HG03175 (cell line): ENCODE data around the gene POLR3G.

Source experiments
- ATAC-seq: cut with Tn5 transposase; IDR thresholded peaks from one replicate; pipeline ENCODE4 v1.9.1; 2021; ENCODE audit warnings: mild to moderate bottlenecking, moderate library complexity; ENCODE audit not compliant: unreplicated experiment

Gene POLR3G

DNA sequence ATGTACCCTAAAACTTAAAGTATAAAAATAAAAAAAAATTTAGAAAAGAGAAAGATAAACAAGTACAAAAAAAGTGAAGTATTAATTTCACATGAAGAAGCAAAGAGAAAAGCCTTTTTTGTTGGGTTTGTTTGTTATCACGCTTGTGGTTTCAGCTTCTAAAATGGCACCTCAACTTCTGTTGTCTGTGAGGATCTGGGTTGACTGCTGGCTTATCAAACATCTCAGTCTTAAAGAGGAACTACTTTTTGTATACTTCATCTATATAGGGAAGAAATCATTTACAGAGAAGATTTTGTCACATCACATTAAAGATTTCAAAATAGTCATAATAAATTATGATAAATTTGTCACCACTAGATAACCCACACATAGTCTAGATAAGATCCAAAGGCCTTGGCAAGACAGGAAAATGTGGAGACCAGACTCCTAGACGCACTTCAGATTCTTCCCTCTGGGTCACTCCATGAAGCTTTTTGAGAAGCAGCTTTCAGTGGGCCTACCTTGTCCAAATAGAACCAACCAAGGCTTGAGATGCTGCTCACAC lies 75.1 kb downstream of the POLR3G start:
- ATAC-seq: no peak

DNA sequence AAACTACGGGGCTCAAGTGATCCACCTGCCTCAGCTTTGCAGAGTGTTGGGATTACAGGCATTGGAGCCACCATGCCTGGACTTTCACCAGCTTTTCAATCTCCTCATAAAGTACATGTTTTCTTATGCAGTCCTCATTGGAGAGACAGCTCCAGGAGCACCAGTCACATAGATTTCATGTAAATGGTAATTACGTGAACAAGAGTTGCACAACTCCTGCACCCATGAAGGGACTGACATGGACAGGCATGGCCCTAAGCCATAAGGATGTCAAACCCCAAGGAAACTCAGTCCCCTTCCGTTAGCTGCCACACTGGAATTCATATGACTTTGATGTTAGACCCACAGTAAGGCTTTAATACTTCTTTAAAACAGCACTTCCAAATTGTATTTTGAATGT lies 76.3 kb downstream of the POLR3G start:
- no peak for ATAC-seq

DNA sequence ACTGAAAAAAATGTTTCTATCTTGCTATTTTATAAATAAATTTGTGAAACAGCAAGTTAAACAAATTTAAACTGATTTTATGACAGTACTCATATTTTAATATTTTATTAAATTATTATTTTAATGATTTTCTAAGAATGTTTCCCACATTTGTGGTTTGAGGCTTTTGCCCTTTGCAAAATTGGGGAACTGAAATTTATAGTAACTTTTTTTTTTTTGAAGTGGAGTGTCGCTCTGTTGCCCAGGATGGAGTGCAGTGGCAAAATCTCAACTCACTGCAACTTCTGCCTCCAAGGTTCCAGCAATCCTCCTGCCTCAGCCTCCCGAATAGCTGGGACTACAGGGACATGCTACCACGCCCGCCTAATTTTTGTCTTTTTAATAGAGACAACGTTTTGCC lies 76.7 kb downstream of the POLR3G start:
- no peak for ATAC-seq

DNA sequence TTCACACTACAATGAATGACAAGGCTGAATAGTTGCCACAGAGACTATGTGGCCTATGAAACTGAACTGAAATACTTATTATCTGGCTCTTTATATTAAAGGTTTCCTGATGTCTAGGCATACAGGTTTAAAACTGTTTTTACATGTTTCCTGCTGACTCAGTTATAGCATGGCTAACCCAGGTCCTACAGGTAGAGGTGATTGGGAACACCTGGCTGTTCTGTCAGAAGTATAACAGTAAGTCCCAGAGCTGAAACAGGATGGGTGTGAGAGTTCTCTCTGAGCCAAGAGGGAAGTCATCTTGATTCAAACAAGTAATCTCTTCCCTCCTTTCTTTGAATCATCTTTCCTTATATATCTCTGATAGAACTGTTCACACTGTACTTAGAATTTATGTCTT lies 79.0 kb downstream of the POLR3G start:
- no peak for ATAC-seq

DNA sequence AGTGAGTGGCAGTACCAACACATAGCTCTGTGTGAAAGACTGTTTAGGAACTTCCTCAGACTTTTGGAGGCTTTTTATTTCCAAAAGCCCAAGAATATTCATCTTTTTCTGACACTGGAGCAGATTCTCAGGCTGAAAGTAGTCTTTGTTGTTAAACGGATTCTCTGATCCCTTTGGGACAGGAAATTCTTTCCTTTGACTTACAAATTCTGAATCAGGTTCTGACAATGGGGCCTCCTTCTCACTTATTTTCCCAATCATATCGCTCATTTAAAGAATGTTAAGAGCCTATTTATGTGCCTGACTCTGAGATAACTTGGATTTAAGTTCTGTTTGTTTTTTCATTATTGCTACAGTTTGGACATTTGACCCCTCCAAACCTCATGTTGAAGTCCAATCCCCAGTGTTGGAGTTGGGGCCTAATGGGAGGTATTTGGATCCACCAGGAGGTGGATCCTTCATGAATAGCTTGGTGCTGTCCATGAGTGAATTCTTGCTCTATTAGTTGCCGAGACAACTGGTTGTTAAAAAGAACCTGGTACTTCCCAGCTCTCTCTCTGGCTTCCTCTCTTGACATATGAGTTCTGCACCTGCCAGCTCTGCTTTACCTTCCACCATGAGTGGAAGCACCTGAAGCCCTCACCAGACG lies 79.8 kb downstream of the POLR3G start:
- ATAC-seq: no peak

DNA sequence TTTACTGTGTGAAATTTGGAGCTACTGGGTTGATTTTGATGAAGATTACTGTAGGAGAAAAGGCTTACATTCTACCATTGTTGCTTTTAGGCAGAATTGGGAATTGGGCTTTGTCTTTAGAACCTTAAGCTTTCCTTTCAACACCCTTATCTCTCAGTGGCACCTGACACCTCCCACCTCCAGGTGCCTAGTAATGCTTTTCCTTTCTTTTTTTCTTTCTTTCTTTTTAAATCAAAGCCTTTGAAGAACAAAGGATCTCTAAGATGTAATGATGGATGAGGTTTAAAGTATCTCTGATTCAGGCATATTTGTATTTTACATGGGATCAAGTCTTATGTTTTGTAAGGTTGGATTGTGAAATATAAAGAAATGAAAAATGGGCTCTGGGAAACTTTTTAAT lies 81.0 kb downstream of the POLR3G start:
- no peak for ATAC-seq

DNA sequence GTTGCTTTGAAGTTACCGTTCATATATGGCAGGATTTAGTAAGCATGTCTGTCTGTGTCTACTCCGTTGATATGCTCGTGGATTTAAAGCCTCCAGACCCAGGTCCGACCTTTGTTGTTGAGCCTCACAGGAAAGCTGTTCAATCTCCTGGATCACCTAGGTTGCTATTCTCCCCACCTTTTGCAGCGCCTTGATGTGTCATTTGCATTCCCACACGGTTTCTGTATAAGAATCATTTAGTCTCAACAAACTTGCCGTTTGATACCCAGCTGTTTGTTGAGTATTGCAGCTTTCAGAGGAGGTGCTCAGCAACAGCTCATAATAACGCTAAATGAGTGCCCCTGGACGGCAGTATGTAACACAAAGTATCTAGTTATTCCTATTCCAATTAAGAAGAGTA lies 82.7 kb downstream of the POLR3G start:
- ATAC-seq: no peak

DNA sequence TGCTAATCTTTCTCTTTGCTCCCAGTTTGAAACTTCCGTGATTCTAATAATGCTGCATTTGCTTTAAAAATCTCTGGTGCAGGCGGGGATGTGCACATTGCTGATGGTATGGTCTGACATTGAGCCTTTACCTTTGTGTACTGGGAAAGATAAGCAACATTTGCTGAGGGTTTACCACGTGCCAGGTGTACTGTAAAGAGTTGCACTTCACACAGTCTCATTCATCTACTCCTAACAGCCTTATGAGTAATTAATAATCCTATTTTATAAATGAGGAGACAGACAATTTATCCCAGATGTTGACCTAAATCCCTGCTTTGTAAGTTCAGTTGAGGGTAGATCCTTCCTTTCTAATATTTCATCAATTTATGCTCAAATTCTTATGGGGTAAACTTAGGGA lies 83.2 kb downstream of the POLR3G start:
- ATAC-seq: no peak

DNA sequence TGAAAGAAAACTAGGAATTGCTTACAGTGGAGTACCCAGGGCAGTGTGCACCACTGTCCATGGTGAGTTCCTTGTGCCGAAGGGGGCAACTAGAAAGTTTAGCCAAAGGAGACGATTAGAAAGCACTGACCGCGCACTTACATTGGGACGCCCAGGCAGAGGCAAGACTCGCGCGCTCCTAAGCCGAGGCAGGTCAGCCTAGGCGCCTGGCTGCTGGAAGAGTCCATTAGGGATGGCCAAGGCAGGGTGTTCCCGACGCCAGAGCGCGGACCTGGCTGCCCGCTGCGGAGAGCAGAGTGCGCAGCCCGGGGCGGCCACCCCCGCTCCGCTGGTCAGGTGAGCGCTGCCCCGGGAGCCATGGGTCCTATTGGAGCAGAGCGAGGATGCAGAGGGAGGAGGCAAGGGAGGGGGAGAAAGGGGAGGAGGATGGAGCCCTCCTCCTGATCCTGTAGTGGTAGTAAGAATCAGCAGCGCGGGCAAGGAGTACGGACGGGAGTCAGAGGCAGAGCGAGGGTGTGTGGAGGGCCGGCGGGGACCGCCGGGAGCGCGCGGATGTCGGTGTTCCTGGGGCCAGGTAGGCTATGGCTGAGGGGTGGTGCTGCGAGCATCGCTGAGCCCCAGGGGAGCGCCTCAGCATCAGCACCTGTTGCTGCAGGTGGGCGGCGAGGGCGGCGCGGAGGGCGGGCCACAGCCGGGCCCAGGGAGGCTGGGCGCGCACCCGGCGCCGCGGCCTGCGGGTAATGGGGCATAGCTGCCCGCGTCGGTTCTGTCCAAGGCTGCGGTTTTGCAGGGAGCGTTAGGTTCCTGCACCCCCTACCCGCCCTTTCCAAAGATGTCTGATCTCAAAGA lies 83.9 kb downstream of the POLR3G start, which contains the start of gene ADGRV1:
ADGRV1 (plus strand) TSS at position 454 of the 849 bp plus-strand sequence; CDS start at position 553, 99 bp downstream.
- ATAC-seq: no peak

DNA sequence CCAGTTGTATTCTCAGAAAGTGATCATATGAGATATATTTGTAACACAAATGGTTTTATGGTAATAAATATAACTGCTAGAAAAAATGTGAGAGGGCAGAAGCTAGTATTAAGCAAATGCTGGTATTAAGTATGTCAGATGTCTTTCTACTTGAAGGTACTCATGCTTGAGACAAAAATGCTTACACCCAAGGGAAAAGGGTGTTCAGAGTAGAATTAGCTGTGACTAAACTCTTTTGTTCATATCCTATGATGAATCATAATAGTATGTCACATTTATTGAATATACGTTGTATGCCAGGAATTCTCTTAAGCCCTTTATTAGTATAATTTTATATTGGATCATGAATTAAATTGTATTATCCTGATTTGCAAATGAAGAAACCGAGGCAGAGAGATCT lies 86.1 kb downstream of the POLR3G start:
- ATAC-seq: no peak

DNA sequence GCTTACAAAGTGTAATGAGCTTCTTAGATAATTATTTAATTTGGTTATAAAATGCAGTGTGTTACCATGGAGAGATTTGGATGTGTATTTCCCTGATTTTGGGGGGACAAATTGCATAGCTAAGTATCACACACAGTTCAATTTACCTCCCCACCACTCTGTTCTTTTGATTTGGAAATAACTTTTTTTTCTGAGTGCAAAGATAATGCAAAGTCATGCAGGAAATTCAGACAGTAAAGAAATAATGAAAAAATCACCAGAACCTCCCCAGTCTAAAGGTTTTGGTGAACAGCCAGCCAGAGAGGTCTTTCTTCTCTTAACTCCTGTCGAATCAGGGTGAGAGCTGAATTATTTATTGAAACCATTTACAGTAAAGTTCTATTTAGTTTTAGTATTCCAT lies 87.1 kb downstream of the POLR3G start:
- no peak for ATAC-seq

DNA sequence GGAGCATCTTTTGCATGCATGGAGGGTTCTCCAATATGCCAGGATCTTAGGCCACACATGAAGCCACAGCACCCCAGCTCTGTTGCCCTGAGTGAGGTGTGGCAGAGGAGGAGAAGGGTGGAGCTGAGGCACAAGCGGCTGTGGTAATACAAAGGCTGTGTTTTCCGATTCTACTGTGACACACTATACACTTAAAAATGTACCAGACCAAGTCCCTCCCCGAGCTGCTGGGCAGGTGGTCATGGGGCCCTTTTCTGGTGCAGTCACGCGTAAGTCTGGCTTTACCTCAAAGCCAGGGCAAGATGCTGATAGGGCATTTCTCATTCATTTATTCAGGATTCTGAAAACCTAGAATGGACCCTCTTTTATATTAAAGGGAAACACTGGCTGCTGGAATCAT lies 87.7 kb downstream of the POLR3G start:
- ATAC-seq: no peak

DNA sequence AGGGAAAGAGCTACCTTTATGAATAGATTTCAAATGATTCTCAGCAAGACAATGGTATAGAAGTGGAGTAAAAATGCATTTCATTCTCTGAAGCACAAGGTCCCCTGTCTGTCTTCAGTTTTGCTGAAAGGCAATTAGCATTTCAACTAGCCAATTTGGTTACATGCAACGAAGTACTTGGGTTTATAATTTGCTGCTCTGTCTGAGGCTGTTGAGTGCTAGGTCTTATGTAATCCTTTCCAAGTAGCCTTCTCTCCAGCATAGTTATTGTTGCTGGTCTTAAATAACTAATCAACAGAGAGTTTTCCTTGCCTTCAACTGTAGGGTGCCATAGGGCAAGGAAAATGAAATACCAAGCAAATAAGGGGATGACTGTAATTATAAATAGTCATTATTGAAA lies 88.4 kb downstream of the POLR3G start:
- ATAC-seq: no peak
